GM21723 (cell line): ENCODE measurements around the gene SLC29A2.
A peak's percentile ranks its signal among the peaks of the same experiment; 100 is the strongest.
"Not testable (repeated sequence)": the region's sequence is repeated elsewhere in the genome, so short reads cannot be mapped to it uniquely, and the experiment has no call there.

ENCODE experiments used
- ATAC-seq: cut with Tn5 transposase; IDR thresholded peaks from one replicate; pipeline ENCODE4 v1.9.1; 2021; ENCODE audit warnings: mild to moderate bottlenecking, moderate library complexity; ENCODE audit not compliant: unreplicated experiment

The SLC29A2 gene

GRCh38 chr11:66350560-66351235 is 20.9 kb downstream of the SLC29A2 start:
- ATAC-seq, result not testable (repeated sequence)

- ATAC-seq, result no peak
These were observed 22.5 kb downstream of the SLC29A2 start for GRCh38 chr11:66349084-66349386.

- ATAC-seq, result peak; percentile 48
These were observed 23.9 kb downstream of the SLC29A2 start, which contains the start of gene B4GAT1 for GRCh38 chr11:66347425-66348276. TSS of gene B4GAT1 (minus strand) at chr11:66347629. CDS start at chr11:66347545, 84 bp downstream.

GRCh38 chr11:66346476-66347424 is 24.8 kb downstream of the SLC29A2 start:
- ATAC-seq, result no peak

DNA sequence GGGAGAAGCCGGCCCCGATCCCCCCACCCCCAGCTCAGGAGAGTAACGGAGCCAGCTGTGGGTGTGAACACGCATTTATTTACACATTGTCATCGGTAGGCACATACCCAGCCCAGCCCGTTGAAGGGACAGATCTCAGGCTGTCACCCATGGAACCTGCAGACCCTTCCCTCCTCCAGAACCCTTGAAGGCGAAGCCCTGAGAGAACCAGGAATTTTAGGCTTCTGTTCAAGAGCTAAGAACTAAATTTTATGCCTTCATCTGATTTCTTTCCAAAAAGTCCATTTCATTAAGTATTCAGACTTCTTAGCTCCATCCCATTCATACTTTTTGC is 26.3 kb downstream of the SLC29A2 start:
- peak; percentile 6 for ATAC-seq

- ATAC-seq, result peak; percentile 65
These were observed 26.8 kb downstream of the SLC29A2 start, which contains the start of gene BRMS1 for GRCh38 chr11:66344550-66345315. TSS of gene BRMS1 (minus strand) at chr11:66345104. CDS start at chr11:66342234, 2,870 bp downstream.

DNA sequence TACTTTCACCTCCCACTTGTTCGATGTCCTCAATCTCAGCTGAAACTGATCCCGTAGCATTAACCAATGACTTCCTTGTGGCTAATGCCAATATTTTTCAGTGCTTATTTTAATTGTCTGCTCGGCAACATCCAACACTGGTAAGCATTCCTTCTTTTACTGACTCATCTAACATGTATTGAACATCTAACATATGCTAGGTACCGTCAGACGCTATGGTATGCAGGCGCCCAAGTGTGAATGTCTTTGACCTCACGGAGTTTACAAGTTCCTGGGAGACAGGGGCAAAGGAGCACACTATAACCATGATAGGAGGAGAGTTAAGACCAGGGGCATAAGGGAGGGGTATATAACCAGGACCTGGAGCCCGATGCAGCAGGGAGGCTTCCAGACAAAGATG is 28.4 kb downstream of the SLC29A2 start:
- no peak for ATAC-seq

- ATAC-seq, result no peak
These were observed 29.9 kb downstream of the SLC29A2 start for GRCh38 chr11:66341502-66342126.

GRCh38 chr11:66340596-66341501 is 30.7 kb downstream of the SLC29A2 start:
- ATAC-seq, result no peak

DNA sequence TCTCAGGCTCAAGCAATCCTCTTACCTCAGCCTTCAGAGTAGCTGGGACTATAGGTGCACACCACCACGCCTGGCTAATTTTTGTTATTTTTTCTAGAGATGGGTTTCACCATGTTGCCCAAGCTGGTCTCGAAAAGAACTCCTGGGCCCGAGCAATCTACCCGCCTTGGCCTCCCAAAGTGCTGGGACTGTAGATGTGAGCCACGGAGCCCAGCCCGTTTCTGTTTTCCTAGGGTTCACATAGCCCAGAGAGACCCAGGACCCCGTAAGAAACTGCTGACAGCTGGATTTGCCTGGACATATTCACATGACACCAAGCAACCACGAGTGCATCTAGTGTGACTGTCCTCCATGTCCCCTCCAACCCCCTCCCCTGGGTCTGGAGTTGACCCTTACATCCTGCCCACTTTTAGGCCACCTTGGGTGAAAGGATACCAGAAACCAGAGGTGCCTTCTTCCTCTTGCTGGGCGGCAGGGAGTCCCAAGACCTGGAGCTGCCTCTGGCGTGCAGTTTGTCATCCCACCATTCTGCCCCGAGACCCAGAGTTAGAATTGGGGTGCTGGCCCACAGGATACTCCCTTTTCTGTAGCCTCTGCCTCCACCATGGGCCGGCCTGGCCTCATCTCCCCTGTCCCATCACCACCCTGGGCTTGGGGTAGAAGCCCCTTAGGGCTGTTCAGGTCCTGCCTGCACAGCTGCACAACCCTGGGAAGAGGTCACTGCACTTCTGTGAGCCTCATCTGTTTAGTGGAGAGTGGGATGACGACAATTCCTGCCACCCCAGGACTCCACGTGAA is 31.7 kb downstream of the SLC29A2 start:
- ATAC-seq, result no peak

DNA sequence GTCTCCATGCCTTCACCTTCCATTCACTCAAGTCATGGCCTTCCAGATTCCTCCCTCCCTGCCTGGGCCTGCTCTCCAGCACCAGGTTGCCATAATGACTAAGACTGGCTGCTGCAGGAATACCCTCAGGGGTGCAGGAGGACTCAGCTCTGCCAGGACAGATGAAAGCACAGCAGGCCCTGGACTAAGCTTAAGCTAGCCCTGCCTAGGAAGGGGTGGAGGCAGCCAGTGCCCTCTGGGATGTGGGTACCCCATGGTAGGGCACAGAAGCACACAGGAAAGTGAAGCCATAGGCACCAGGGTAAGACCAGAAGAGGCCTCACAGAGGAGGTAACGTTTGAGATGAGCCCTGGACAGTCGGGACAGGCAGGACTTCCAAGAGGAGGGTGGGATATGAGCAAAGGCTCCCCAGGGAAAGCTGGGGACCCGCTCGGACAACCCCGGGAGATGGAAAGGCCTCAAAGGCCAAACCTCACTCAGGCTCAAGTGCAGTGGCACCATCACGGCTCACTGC is 32.3 kb downstream of the SLC29A2 start:
- no peak for ATAC-seq

DNA sequence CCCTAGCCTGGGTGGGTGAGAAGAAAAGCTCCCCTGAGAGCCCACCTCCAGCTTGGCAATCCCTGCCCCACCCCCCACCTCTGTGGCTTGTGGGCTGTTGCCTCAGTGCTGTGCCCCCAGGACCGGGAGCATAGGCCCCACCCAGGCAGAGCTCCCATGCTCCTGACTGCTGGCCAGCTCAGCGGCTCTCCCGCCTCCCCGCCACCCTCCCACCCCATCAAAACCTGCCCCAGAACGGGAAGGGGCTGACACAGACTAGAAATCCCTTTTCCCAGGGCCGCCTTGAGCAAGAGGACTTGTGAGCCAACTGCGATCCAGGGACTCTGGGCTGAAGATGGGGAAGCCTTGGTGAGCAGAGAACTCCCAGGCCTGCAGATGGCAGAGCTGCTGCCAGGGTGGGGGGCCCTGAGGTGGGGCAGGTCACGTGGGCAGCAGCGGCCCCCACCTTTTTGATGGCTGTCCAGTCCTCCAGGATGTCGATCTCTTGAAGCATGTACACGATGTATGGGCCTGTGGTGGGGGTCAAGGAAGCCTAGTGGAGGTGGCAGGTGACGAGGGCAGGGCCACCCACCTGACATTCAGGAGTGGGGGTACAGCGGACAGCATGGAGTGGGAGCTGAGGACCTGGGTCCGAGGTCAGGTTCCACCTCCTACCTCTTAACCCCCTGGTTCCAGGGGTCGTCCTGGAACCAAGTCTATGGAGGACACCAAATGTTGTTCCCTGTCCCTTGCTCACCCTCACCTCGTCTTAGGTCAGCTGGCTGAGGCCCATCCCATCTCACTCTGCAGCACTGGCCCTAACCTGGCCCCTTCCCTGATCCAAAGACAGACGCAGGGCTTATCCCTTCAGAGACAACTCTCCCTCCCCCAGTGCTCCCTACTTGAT is 33.0 kb downstream of the SLC29A2 start:
- no peak for ATAC-seq

DNA sequence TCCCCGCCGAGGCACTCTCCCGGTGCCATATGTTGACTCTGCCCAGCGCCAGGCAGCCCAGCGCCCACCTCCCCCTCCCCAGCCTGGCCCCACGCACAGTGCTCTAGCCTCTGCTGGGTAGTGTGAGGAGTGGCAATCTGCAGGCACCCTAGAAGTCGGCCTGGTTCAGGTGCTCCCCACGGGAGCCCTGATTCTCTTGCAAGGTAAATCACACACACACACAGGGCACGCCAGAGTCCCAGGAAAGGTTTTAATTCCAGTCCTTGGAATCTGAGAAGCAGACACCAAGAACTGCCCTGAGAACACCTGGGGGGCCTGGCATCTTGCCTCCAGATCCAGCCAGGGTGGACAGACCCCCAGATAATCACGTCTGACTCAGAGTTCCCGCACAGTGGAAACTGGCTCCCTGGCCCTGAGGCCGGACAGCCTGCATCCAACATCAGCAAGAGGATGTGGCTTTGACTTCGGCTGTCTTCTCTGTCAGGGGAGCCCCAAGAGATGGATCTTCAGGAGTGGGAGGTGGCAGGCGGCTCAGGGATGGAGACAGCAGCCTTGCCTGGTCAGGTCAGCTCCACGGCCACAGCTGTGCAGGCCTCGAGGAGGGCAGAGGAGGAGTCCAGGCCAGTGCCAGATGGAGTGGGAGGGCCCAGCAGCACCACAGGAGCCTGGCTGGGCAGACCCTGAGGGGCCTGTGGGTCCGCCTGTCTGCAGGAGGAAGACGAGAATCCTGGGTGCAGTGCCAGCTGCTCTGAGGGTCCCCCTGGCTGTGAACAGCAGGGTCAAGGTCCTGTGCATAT is 34.3 kb downstream of the SLC29A2 start:
- no peak for ATAC-seq

GRCh38 chr11:66336234-66337102 is 35.1 kb downstream of the SLC29A2 start, which contains the start of gene RIN1:
TSS of gene RIN1 (minus strand) at chr11:66336434. CDS start at chr11:66336402, 32 bp downstream.
- peak; percentile 69 for ATAC-seq
